Measurements from ENCODE around the gene ATF5.

ATF5 gene, protein sequence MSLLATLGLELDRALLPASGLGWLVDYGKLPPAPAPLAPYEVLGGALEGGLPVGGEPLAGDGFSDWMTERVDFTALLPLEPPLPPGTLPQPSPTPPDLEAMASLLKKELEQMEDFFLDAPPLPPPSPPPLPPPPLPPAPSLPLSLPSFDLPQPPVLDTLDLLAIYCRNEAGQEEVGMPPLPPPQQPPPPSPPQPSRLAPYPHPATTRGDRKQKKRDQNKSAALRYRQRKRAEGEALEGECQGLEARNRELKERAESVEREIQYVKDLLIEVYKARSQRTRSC

DNA sequence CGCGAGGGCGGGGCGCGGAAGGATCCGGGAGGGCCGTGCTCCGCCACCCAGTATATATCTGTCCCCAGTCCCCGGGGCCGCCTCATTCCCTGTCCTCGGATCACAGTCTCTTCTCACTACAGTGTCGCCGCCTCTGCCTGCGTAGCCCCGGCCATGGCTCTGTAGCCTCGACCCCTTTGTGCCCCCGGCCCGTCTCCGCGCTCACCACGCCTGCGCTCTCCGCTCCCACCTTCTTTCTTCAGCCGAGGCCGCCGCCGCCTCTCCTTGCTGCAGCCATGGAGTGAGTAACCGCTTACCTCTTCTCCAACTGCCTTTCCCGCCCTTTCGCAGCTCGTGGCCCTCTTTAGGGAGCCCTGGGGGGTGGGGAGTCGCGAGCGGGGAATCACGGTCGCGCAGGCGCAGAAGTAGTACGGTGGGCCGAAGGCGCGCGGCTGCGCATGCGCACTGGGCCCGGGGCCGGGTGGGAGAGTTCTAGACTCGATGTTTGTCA, at the start of gene ATF5, which contains the start of gene NUP62:
TSS of gene ATF5 (plus strand) at position 85 of the 490 bp plus-strand sequence. CDS start 1,646 bp downstream, outside the sequence.
TSS of gene NUP62 (minus strand) at position 384 of the 490 bp plus-strand sequence. CDS start 19,697 bp downstream, outside the sequence.
- peak; percentile 95 for DNase-seq

DNA sequence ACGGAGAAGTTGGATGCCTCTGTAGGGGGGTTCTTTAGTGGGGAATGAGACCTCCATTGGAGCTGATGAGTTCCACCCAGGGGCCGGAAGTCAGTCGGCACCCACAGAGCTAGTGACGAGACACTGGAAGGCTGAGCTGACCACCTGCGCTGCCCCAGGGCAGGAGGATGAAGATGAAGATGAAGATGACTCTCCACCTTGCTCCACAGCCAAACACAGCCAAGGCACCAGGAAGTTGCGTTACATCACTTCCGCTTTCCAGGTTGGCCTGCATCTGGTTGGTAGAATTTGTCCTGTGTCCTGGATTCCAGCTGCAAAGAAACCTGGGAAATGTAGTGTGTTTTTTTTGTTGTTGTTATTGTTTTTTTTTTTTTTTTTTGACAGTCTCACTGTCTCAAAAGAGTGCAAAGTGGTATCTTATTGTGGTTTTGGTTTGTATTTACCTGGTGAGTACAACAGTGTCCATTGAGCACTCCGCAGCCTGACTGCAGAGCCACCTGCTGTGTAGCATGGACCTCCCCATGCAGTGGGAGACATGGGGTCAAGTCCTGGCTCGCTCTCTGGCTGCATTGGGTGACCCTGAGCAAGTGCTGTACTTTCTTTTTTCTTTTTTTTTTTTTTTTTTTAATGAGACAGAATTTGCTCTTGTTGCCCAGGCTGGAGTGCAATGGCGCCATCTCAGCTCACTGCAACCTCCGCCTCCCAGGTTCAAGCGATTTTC, 49.6 kb upstream of the ATF5 start:
- peak; percentile 20 for DNase-seq

DNA sequence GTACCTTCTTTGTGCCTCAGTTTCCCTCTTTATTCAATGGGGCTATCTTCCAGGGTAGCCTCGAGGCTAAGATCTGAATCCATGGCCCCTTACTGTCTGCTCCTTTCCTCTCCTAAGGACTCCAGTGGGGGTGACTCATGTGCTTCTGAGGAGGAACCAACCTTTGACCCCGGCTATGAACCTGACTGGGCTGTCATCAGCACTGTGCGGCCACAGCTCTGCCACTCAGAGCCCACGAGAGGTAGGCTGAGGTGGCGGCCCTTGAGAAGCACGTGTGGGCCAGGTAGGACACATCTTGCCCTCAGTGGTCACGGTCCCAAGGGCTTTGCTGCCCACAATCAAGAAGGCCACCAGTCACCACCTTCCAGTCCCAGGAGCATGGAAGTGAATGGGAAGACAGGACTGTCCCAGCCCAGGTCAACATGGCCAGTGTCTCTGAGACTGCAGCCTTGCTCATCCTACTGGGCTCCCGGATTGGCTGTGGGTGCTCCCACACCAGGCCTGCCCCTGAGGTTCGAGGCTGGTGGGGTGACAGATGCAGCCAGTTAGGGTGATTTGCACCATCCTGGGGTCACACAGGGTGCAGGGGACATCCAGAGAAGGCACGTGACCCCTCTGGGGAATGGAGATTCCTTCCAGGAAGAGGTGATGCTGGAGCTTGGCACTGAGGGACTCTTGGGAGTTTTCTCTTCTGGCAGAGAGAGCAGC, 48.7 kb upstream of the ATF5 start:
- peak; percentile 14 for DNase-seq

DNA sequence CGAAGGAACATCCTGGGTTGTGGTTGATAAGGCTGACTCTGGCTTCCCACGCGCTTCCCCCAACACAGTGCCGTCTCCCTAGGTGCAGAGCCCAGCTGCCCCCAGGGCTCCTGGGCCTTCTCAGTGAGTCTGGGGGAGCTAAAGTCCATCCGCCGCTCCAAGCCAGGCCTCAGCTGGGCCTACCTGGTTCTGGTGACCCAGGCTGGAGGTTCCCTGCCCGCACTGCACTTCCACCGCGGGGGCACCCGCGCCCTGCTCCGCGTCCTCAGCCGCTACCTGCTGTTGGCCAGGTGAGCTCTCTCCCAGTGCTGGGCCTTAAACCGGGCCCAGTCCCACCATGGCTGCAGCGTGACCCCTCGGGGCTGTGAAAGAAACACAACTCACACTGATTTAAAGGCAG, 47.8 kb upstream of the ATF5 start:
- no peak for DNase-seq

DNA sequence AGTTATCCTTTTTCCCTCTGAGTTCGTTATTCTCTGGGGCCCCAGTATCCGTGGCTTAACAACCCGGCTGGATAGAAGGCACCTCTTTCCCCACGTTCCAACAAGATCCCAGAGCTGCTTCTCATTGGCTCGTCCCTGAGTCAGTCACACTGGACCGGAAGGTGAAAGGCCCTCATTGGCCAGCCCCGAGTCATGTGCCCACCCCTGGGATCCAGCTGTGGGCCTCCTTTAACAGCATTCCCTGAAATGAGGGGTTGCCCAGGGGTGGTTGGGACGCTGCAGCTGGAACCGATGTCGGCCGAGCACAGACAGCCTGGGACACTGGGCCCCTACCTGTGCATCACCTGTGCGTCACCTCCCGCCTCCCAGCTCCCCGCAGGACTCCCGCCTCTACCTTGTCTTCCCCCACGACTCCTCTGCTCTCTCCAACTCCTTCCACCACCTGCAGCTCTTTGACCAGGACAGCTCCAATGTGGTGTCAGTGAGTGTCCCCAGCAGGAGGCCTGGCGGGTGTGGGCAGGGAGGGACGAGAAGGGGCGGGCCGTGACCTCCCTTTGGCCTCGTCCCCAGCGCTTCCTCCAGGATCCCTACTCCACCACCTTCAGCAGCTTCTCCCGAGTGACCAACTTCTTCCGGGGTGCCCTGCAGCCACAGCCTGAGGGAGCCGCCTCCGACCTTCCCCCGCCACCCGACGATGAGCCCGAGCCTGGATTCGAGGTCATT, 47.2 kb upstream of the ATF5 start:
- no peak for DNase-seq

DNA sequence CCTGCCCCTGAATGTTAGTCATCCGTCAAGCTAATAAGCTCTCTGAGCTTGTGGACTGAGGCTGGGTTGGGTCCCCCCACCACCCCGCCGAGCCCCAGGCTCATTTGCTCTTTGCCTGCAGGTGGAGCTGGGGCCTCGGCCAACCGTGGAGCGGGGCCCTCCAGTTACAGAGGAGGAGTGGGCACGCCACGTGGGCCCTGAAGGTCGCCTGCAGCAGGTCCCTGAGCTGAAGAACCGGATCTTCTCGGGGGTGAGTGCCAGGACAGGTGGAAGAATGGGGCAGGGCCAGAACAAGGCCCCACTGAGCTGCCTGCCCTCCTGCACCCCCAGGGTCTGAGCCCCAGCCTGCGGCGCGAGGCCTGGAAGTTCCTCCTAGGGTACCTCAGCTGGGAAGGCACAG, 46.4 kb upstream of the ATF5 start:
- DNase-seq, result no peak

DNA sequence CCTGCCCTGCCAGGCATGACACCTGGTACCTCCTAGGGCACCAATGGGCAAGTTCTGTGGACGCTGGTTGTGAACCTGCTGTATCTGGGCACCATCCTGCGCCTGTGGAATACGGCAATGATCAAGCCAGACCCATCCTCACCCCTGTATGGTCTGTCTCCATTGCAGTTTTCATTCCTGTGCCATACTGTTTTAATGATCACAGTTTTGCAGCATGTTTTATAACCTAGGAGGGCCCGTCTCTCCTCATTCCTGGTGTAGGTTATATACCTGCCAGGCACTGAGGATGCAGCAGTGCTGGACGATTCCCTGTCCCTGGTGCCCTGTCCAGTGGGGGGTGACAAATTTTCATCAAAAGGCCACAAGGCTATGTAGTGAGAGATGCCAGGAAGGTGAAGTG, 45.9 kb upstream of the ATF5 start:
- DNase-seq, result no peak

DNA sequence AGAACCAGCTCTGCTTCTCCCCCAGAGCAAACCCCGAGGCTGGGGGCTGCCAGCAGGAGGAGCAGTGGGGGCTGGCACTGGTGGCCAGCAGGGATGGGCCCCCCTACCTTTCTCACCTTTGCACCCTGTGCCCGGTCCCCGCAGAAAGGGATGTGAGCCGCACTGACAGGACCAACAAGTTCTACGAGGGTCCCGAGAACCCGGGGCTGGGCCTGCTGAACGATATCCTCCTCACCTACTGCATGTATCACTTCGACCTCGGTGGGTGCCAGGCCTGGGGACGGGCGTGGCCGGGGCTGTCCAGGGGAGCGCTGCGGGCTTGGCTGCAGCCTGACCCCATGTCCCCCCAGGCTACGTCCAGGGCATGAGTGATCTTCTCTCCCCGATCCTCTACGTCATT, 44.9 kb upstream of the ATF5 start:
- DNase-seq, result no peak

DNA sequence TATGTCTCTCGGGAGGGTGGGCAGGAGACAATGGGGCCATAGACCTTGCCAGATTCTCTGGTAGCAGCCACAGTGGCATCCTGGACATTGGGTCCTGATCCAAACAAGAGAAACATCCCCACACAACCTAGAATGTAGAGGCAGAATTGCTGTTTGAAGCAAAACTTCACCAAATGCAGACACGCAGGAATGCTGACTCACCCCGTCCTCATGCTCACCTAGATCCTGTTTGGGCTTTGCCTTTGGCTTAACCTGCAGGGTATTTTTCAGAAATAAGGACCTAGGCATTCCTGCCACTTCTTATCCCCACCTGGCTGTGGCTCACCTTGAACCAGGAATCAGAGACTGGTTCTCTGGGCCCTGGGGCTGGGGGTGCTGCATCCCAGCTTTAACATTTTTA, 44.2 kb upstream of the ATF5 start:
- DNase-seq, result no peak

DNA sequence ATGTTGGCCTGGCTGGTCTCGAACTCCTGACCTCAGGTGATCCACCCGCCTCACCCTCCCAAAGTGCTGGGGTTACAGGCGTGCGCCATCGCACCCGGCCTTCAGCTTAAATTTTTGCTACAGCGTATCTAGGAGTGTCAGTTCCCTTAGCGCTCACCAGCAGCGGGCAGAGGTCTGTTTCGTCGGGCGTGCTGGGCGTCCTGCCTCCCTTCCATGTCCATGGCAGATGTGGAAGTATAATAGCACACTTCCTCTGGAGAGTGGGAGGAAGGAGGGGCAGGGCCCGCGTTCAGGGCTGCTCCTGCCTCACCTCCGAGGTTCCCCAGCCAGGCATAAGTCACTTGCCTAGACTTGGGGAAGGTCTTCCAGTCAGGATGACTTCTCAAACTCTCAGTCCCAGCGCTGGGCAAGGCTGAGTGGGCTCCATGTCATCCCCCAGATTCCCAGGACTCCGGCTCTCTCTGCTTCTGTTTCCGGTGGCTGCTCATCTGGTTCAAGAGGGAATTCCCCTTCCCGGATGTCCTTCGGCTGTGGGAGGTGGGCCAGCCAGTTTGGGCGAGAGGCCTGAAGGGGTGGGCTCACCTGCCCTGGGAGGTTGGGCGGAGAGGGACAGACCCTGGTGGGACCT, 41.9 kb upstream of the ATF5 start:
- DNase-seq, result no peak

DNA sequence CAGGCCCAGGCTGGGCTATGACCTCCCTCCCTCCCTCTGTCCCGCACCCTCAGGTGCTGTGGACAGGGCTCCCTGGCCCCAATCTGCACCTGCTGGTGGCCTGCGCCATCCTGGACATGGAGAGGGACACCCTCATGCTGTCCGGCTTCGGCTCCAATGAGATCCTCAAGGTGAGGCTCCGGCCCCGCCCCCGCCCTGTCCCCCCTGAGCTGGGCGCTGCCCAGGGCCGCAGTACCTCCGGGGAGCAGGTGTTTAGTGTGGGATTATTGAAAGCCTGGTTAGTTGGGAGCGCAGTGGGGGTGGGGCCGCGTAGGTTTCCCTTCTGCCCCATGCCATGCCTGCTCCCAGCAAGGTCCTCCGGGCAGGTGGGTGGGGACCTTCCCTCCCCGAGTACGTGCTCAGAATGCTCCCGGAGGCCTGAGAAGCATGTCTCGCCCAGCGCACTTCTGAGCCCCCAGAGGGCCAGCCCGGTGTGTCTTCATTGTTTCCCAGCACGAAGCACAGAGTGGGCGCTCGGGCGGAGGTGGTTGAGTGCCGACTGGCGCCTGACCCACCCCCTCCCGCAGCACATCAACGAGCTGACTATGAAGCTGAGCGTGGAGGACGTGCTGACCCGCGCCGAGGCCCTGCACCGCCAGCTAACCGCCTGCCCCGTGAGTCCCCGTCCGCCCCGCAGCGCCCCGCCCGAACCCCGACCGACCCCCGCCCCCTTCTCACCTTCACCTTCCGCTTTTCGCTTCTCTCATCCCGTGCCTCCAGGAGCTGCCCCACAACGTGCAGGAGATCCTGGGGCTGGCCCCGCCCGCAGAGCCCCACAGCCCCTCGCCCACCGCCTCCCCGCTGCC, 41.1 kb upstream of the ATF5 start:
- no peak for DNase-seq

DNA sequence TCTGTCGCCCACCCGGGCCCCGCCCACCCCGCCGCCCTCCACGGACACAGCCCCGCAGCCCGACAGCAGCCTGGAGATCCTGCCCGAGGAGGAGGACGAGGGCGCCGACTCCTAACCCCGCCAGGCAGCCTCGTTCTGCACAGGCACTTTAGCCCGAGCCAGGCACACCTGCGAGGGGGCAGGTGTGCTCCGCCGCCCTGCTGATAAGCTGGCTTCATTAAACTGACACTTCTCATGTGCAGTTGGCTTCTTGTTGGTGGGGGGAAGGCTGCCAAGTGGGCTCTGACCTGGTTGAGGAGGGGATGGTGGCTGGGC, 40.5 kb upstream of the ATF5 start:
- no peak for DNase-seq

DNA sequence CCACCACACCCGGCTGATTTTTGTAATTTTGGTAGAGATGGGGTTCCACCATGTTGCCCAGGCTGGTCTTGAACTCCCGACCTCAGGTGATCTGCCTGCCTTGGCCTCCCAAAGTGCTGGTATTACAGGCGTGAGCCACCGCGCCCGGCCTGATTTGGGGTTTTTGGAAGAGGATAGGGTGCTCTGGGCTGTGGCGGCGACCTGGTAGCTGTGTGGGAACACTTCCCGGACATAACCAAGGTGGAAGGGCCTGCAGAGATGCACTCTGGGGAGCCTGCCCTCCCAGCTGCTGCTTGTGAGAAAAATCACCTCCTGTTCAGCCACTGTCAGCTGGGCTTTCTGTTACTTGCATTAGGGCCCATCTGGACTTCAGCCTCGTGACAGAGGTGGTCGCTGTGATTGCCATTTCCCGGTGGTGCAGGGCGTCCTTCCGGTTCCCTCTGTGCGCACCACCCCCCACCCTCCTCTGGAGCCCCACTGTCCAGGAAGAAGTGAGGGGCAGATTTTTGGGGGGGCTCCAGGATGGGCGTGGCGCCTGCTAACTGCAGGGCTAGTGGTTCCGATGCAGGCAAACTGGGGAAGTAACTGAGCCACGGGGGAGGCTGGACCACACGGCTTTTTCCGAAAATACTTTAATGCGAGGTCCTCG, 39.8 kb upstream of the ATF5 start:
- DNase-seq, result no peak

DNA sequence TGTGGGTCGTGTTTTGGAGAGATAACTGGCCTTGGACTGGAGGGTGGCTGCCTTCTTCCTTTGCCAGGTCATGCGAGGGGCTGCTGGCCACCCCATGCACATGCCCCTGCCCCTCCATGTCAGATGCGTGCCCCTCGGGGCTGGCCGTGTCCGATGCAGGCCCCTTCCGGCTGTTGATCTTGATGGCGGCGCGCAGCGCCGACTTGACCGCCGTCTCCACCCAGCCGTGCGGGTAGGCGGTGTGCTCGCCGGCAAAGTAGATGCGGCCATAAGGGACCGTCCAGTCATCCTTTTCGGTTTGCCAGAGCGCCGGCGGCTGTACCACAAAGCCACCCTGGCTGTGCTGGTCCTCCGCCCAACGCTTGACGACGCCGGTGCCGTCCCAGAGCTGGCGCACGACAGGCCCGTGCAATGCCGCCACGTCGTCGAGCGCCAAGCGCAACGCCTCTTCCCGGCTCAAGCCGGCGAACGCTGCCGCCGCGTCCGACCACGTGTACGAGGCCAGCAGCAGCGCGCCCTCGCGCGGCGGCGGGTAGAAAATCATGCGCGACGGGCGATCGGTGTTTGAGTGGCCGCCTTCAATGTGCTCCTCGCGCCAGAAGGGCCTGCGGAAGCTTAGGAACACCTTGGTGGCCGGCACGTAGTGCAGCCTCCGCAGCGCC, 39.2 kb upstream of the ATF5 start:
- peak; percentile 80 for DNase-seq

DNA sequence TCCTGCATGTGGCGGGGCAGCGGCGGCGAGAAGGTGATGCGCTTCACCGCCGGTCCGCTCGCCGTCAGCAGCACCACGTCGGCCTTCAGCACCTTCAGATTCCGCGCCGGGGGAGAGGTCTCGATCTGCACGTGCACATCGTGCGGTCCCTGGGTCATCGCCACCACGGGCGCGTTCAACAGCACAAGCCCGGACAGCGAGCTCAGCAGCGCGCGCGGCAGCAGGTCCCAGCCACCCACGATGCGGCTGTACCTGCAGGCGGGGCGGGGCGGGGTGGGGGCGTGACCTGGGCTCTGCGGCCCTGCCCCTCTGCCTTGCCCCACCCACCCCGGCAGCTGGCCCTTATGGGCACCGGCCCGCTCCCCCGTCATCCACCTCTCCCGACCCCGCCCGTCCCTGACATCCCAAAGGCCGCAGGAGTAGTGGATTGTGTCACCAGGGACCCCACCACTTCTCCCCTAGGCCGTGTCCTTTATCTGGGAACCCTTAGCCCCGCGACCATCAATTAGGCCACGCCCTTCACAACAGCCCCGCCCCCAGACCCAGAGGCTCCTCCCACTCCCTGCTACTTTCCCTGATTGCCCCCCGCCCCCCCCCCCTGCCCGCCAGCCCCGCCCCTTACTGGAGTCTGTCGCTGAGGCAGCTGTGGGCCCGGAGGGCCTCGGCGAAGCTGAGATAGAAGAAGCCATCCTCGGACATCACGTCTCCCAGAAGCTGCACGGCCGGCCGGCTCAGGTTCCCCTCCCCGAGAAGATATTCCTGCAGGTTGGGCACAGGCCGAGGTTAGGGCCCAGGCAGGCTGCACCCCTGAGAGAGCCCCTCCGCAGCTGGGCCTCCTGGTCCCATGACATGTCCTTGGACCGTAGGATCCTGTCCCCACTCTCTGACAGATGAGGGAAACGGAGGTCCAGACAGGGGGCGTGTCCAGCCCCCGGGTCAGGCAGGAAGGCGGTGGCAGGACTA, 38.4 kb upstream of the ATF5 start:
- no peak for DNase-seq

DNA sequence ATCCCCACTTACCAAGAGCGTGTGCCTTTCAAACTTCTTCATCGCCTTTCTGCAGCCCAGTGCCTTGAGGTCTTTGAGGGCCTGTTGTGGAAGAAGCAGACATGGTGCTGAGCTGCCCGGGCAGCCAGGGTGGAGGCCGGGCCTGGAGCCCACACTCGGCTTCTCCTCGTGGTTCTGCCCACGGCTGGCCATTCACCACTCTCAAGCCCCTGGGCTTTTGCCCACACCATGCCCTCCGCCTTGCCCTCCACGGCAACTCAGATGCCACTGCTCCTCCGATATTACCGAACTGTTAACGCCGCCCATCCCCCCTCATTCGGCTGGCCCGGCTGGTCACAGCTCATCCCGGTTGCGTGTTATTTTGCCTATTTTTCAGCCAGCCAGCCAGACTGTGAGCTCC, 37.6 kb upstream of the ATF5 start:
- no peak for DNase-seq

DNA sequence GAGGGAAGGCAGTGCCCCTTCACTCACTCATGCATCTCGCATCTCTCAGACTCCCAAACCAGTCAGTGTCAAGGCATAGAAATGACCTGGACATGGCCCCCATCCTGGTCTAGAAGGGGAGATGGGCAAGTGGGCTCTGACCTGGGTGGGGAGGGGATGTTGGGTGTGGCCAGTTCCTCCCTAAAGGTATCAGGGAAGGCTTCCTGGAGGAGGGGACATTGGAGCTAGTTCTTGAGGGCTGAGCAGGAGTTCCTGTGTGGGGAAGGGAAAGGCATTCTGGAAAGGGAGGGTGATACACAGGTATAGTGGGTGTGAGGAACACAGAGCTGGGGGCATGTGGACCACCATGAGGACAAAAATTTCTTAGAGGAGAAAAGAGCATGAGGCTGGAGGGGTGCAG, 36.3 kb upstream of the ATF5 start:
- DNase-seq, result no peak

DNA sequence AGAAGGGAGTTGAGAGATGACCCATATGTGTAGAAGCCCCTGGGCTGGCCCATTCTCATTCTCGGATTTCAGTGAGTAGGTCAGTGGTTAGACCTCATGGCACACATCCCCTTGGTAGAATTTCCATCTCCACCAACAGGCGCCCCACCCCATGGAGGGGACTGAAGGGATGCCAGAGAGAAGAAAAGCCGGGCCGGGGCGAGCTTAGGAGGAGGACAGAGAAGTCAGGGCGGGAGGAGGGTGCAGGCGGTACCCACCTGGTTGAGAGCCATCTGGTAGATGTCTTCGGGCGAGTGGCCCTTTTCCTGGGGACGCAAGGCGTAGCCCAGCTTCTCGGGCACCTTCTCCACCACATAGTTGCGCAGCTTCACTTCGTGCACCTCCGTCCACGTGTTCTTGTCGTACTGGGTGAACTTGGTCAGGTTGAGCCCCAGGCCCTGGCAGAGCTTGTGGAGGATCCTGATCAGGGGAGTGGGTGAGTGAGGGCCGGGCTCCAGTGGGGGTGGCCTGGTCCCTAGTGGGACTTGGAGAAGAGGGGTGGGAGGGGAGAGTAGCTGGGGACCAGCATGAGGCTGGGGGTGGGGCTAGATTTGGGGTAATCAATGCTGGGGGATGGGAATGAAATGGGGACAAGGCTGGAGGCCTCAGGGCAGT, 34.9 kb upstream of the ATF5 start:
- no peak for DNase-seq
